ENCODE data around the gene DPYSL4. TPM values are rescaled to one million over a fixed set of nuclear protein-coding genes. Genes with fewer than 3 reads are reported as not detected.

The DPYSL4 gene
- polyA plus RNA-seq, 3 donors, result 12.8 to 14.3 (median 14.2) TPM

DNA sequence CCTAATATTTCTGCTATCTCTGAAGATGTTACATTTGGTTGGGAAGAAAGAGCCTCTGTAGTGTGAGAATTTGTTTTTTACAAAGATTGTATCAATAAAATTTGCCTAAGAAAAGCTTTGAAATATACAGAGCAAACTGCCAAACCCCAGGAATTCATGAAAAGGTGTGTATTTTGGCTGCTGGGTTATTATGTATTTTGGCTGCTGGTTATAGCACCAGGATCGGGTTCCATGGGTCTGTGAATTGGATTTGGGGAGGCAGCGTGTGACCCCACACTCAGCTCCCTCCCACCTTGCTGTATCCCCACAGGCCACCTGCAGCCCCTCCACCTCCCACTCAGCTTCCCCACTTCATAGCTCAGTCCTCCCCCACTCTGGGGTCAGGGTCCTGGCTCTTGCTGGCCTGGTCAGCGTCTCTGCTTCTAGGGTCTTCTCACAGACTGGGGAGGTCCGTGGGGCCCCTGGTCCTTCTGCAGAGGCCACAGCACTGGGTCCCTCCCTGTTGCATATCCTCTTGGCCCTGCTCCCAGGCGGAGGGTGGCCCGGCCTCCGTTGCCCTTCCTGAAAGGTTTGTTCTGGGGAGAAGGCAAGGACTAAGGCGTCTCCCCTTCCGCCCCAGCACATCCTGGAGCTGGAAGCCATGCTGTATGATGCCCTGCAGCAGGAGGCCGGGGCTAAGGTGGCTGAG lies 24.0 kb upstream of the DPYSL4 start:
- no peak for DNase-seq (ENCODE audit: low read depth in 3 of 3, low spot score in 2 of 3)

DNA sequence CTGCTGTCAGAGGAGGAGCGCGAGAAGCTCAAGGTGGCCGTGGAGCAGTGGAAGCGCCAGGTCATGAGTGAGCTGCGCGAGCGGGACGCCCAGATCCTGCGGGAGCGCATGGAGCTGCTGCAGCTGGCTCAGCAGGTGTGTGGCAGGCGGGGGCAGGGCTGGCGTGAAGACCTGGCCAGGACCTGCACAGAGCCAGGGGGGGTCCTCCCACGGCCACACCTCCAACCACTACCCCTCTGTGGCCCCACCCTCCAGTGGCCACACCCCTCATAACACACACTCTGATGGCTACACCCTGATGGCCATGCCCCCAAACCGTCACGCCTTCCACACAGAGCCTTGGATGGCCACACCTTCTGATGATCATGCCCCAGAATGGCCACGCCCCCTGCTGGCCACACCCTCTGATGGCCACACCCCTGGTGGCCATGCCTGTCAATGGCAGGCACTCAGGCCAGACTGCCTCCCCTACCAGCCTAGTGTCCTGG lies 23.4 kb upstream of the DPYSL4 start:
- no peak for DNase-seq (ENCODE audit: low read depth in 3 of 3, low spot score in 2 of 3)

- DNase-seq (ENCODE audit: low read depth in 3 of 3, low spot score in 2 of 3), result no peak
These were observed 22.8 kb upstream of the DPYSL4 start for GRCh38 chr10:132163826-132164515.

DNA sequence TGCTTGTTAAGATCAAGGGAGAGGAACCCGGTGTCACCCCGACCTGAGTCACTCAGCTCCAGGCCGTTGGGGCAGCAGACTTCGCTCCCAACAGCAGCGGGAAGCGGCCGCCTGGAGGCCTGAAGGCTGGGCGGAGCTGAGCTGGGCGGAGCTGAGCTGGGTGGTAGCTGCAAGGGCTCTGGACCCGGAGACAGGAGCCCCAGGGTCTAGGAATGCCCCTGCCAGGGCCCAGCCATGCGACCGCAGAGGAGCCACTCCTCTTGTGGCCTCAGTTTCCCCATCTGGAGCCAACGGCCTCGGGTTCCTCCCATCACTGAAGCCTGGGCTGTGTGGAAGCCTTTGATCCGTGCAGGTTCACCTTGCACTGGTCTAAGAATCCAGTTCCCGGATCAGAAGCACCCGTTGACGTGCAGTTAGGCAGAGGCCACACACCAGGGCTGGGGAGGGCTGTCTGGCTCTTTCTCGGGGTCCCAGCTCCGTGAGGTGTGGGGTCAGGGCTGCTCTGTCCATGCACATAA lies 21.9 kb upstream of the DPYSL4 start:
- no peak for DNase-seq (ENCODE audit: low read depth in 3 of 3, low spot score in 2 of 3)

- no peak for DNase-seq (ENCODE audit: low read depth in 3 of 3, low spot score in 2 of 3)
These were observed 21.2 kb upstream of the DPYSL4 start for GRCh38 chr10:132165416-132165980.

DNA sequence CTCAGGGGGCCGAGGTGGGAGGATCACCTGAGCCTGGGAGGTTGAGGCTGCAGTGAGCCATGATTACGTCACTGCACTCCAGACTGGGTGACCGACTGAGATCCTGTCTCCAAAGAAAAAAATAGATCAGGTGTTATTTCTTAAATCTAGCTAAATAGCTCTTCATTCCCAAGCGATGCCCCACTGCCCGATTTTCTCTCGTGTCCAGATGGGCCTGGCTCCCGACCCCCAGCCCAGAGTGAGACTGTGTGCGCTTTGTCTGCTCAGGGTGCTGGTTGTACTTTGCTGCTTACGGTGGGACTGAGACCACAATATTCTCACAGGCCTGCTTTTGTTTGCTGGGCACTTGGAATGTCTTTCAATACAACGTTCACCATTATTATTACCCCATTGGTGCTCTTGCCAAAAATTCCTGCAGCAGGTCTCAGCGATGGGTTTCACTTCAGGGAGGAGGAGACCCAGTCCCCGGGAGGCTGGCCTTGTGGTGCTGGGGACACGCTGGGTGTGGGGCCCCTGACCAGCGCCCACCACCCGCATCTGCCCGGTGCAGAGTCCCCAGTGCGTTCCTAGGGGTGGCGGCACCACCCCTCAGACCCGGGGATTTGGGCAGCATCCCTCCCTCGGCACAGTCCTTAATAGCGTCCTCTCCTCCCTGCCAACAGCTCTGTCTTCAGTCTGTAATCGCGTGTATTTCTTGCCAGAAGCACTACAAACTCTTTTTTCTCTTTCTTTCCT lies 20.4 kb upstream of the DPYSL4 start:
- DNase-seq (ENCODE audit: low read depth in 3 of 3, low spot score in 2 of 3), result no peak

DNA sequence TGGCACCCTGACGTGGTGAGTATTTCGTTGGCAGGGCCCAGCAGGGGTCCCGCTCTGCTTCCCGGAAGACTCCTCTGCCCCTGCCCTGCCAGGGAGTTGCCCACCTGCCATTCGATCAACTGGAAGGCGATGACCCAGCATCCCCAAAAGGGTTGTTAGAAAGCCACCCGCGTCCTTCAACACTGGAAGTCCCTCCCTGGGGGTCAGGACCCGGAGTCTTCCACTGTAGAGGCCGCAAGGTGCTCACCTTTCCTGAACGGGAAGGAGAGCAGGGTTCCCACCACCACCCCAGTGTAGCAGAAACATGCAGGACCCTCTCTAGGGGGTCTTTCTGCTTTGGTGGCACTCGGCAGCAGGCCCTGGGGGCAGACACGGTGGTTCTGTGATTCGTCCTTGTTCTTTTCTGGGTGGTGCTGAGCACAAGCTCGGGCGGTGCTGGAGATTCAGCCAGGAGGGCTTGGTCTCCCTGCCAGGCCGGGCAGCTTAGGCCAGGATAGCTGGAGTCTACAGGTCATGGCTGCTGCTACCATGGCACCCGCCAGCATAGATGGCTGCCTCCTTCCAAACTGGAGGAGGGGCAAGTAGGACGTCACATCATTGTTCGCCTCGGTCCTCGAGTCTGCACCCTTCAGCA lies 19.6 kb upstream of the DPYSL4 start:
- DNase-seq (ENCODE audit: low read depth in 3 of 3, low spot score in 2 of 3), result no peak

GRCh38 chr10:132167976-132168375 lies 18.8 kb upstream of the DPYSL4 start:
- DNase-seq (ENCODE audit: low read depth in 3 of 3, low spot score in 2 of 3), result no peak

DNA sequence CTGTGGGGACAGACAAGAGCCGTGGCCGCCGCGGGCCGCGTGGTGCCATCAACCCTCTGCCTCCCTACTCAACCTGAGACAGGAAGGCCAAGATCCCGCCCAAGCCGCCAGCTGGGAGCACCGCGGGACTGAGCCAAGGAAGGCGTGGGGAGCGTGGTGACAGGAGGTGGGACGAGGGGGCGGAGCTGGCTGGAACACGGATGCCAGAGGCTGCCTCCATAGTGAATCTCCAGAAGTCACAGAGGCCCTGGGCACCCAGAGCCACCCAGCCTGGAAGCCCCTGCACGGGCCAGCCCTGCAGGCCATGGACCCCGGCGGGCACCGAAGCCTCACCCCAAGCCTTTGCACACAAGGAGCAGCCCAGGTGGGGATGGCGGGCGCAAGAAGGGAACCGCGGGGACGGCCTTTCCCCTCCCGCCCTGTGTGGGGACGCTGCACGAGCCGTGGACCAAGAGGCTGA lies 18.1 kb upstream of the DPYSL4 start:
- DNase-seq (ENCODE audit: low read depth in 3 of 3, low spot score in 2 of 3), result no peak

DNA sequence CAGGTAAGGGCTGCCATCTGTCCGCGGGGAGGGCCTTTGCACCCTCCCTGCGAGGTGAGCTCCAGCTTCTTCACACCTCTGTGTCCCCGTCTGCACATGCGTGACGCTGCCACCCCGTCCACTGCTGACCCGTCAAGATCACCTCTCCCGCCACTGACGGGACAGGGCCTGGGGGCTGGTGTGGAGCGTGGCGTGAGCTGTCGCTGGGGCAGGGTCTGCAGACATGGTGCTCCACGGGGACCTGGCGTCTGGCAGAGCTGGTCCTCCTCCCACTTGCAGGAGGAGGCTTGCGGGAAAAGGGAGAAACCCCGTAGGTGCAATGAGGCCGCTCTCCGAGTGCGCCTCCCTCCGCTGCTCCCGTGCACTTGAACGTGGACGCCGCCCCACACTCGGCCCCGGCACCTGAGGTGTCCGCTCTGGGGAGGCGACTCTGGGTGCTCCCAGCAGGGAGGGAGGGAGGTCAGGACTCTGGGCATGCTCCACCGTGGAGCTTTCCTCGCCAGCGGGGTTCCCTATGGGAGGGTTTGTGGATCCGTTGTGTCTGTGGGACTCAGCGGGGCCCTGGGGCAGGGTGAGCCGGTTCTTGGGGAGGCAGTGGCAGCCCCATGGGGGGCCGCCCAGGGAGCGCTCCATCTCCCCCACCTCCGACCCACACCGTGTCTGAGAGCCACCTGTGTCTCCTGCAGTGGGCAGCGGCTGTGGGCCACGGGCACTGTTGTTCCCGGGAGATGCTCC lies 17.6 kb upstream of the DPYSL4 start:
- no peak for DNase-seq (ENCODE audit: low read depth in 3 of 3, low spot score in 2 of 3)

DNA sequence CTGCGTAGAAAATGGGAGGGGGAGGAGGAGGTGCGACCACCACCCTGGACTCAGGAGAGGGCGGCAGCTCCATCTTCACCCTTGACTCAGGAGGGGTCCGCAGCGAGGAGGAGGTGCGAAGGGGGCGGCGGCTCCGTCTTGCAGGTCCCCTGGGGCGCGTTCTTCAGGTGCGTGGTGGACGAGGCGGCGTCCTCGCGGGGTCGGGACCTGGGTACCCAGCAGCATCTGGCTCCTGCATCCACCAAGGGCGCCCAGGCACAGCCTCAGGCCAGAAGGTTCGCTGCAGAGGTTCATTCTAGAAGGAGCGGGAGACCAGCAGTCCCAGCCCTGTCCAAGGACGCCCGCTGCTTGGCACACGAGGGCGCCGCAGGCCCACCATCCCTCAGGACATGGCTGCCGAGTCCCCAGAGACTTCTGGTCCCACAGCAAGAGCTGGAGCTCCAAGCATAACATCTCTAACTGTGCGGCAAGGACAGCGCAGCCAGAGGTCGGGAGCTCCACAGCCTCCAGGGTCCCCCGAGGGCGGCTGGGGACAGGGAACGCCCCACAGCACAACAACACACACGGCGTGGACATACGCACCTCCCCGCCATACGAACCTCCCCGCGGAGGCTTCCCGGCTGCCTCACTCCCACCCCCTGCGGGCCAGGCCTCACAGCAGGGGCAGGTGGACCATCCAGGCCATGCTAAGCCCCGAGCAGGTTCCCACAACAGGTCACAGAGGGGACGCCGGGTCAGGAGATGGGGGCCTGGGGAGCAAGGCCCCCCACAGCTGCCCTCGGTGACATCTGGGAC lies 16.8 kb upstream of the DPYSL4 start:
- DNase-seq (ENCODE audit: low read depth in 3 of 3, low spot score in 2 of 3), result no peak

- DNase-seq (ENCODE audit: low read depth in 3 of 3, low spot score in 2 of 3), result no peak
These were observed 16.0 kb upstream of the DPYSL4 start for GRCh38 chr10:132170561-132171361.

- DNase-seq (ENCODE audit: low read depth in 3 of 3, low spot score in 2 of 3), result no peak
These were observed 14.4 kb upstream of the DPYSL4 start for GRCh38 chr10:132172091-132173066.

DNA sequence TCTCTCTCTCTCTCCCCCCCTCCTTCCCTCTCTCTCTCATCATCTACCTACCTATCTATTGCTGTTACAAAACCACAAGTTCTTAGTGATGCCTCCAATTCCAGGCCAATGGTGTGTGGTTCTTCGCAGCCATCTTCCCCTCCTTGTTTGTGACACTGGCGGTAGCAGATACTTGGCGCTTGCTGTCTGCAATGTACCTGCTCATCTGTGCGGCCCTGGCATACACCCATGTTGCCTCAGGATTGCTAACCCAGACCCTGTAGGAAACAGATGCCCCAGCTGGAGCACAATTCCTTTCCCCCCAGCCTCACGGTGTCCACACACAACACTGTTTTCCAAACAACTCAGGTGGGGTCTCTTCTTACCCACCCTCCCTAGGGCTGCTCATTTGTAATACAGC lies 13.6 kb upstream of the DPYSL4 start:
- no peak for DNase-seq (ENCODE audit: low read depth in 3 of 3, low spot score in 2 of 3)

DNA sequence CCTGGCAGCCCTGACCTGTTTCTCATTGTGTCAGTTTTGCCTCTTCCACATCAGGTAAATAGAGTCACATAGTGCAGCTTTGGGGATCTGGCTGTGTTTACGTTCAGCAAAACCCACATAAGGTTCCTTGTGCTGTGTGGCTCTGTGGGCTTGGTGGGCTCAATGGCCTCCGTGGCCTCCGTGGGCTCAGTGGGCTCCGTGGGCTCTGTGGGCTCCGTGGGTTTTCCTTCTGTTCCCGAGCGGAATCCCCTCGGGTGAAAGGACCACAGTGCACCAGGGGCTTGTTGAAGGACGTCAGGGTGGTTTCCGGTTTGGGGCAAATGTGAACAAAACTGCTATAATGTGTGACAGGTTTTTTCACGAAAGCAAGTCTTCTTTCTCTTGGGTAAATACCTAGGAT lies 12.5 kb upstream of the DPYSL4 start:
- DNase-seq (ENCODE audit: low read depth in 3 of 3, low spot score in 2 of 3), result no peak

- no peak for DNase-seq (ENCODE audit: low read depth in 3 of 3, low spot score in 2 of 3)
These were observed 11.3 kb upstream of the DPYSL4 start for GRCh38 chr10:132175408-132175807.

Data from right renal cortex interstitium (tissue), 3 donors.